RWPE2 (cell line): ENCODE measurements around the gene C1QL4.

Experiments used
- ATAC-seq: fragments of 200-7000 bp; cut with Tn5 transposase; 3 replicates; pipeline ENCODE4 v1.9.1; 2021; ENCODE audit warnings: low read depth
- DNase-seq: peaks from one replicate; pipeline ENCODE4 v3.0.0-alpha.2; 2020; ENCODE audit warnings: low spot score
- H3K27ac ChIP-seq: fragments of 450-650 bp; 2 replicates; pipeline ENCODE4 v1.5.1; 2017; ENCODE audit warnings: mild to moderate bottlenecking; ENCODE audit not compliant: poor library complexity, severe bottlenecking
- H3K27me3 ChIP-seq: fragments of 250-450 bp; sonication (Bioruptor Pico); 2 replicates; pipeline ENCODE4 v1.5.1; 2021; ENCODE audit warnings: mild to moderate bottlenecking, moderate library complexity; ENCODE audit not compliant: insufficient read depth, poor library complexity, severe bottlenecking
- H3K36me3 ChIP-seq: fragments of 250-450 bp; sonication (Bioruptor Pico); 2 replicates; pipeline ENCODE4 v1.5.1; 2020; ENCODE audit warnings: low read depth, mild to moderate bottlenecking, moderate library complexity
- H3K4me1 ChIP-seq: fragments of 250-450 bp; sonication (Bioruptor Pico); 2 replicates; pipeline ENCODE4 v1.5.1; 2021; ENCODE audit warnings: mild to moderate bottlenecking, moderate library complexity; ENCODE audit not compliant: insufficient read depth, poor library complexity, severe bottlenecking
- H3K4me3 ChIP-seq: fragments of 250-450 bp; sonication (Bioruptor Pico); 2 replicates; pipeline ENCODE4 v1.5.1; 2021; ENCODE audit warnings: mild to moderate bottlenecking, moderate library complexity; ENCODE audit not compliant: severe bottlenecking
- H3K9me3 ChIP-seq: fragments of 250-450 bp; sonication (Bioruptor Pico); 2 replicates; pipeline ENCODE4 v1.5.1; 2021; ENCODE audit warnings: mild to moderate bottlenecking, moderate library complexity; ENCODE audit not compliant: severe bottlenecking
- TF ChIP-seq, protein P1 (sequence below): fragments of 450-650 bp; IDR thresholded peaks from one replicate; pipeline ENCODE4 v1.5.1; 2017; ENCODE audit warnings: mild to moderate bottlenecking, moderate library complexity; ENCODE audit not compliant: poor library complexity, severe bottlenecking

C1QL4 gene

GRCh38 chr12:49293056-49293956 lies 43.7 kb downstream of the C1QL4 start:
- Histone ChIP-seq H3K4me1 (peaks cover 7% of the 10 kb centered on the region), H3K4me3 (no peak overlapping the region), H3K9me3 (no peaks in the 10 kb centered on the region), H3K27me3 (peaks cover 24% of the 10 kb centered on the region), H3K27ac (no peak overlapping the region), H3K36me3 (no peaks in the 10 kb centered on the region)
- DNase-seq: no peak
- ATAC-seq: no peak
- TF ChIP-seq, protein P1, sequence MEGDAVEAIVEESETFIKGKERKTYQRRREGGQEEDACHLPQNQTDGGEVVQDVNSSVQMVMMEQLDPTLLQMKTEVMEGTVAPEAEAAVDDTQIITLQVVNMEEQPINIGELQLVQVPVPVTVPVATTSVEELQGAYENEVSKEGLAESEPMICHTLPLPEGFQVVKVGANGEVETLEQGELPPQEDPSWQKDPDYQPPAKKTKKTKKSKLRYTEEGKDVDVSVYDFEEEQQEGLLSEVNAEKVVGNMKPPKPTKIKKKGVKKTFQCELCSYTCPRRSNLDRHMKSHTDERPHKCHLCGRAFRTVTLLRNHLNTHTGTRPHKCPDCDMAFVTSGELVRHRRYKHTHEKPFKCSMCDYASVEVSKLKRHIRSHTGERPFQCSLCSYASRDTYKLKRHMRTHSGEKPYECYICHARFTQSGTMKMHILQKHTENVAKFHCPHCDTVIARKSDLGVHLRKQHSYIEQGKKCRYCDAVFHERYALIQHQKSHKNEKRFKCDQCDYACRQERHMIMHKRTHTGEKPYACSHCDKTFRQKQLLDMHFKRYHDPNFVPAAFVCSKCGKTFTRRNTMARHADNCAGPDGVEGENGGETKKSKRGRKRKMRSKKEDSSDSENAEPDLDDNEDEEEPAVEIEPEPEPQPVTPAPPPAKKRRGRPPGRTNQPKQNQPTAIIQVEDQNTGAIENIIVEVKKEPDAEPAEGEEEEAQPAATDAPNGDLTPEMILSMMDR: no peak

- no peak overlapping the region for H3K27ac ChIP-seq
- peaks cover 7% of the 10 kb centered on the region for H3K4me1 ChIP-seq
- H3K9me3 ChIP-seq: no peaks in the 10 kb centered on the region
- H3K36me3 ChIP-seq: no peaks in the 10 kb centered on the region
- H3K4me3 ChIP-seq: no peak overlapping the region
- TF ChIP-seq, protein P1: no peak
- H3K27me3 ChIP-seq: peaks cover 21% of the 10 kb centered on the region
- ATAC-seq (no peak), DNase-seq (no peak)
Measured at GRCh38 chr12:49292729-49293055, 44.3 kb downstream of the C1QL4 start.

GRCh38 chr12:49288922-49289555 lies 47.9 kb downstream of the C1QL4 start:
- H3K36me3 ChIP-seq: no peaks in the 10 kb centered on the region
- no peak overlapping the region for H3K27ac ChIP-seq
- TF ChIP-seq, protein P1: no peak
- peak; percentile 46 for DNase-seq
- no peak overlapping the region for H3K4me3 ChIP-seq
- no peaks in the 10 kb centered on the region for H3K27me3 ChIP-seq
- H3K4me1 ChIP-seq: peaks cover 7% of the 10 kb centered on the region
- H3K9me3 ChIP-seq: no peaks in the 10 kb centered on the region
- peak; percentile 78 for ATAC-seq

- Histone ChIP-seq H3K4me3 (no peak overlapping the region), H3K27me3 (no peaks in the 10 kb centered on the region), H3K9me3 (no peaks in the 10 kb centered on the region), H3K27ac (no peak overlapping the region), H3K4me1 (peaks cover 7% of the 10 kb centered on the region), H3K36me3 (no peaks in the 10 kb centered on the region)
- TF ChIP-seq, protein P1: peak; percentile 90
- DNase-seq: no peak
- peak; percentile 41; the same call in 2 of the 3 replicates for ATAC-seq
Measured at GRCh38 chr12:49288412-49288853, 48.6 kb downstream of the C1QL4 start.
